GM19324 (cell line): ENCODE data around the gene VIM.
"Not testable (repeated sequence)": the region's sequence is repeated elsewhere in the genome, so short reads cannot be mapped to it uniquely, and the experiment has no call there.

ENCODE experiments used
- ATAC-seq: cut with Tn5 transposase; IDR thresholded peaks from one replicate; pipeline ENCODE4 v1.9.1; 2021; ENCODE audit warnings: mild to moderate bottlenecking, moderate library complexity; ENCODE audit not compliant: unreplicated experiment, low FRiP score

The VIM gene

GRCh38 chr10:17250736-17251135 is 22.7 kb downstream of the VIM start:
- ATAC-seq: no peak

- not testable (repeated sequence) for ATAC-seq
Measured at GRCh38 chr10:17254543-17255050, 26.6 kb downstream of the VIM start.

- ATAC-seq: no peak
Measured at GRCh38 chr10:17255512-17255911, 27.5 kb downstream of the VIM start.

- no peak for ATAC-seq
Measured at GRCh38 chr10:17256051-17256450, 28.0 kb downstream of the VIM start.

- no peak for ATAC-seq
Measured at GRCh38 chr10:17256627-17257026, 28.6 kb downstream of the VIM start.

GRCh38 chr10:17257466-17258321 is 29.7 kb downstream of the VIM start:
- peak; percentile 72 for ATAC-seq

- no peak for ATAC-seq
Measured at GRCh38 chr10:17262502-17262901, 34.5 kb downstream of the VIM start.

- ATAC-seq: no peak
Measured at GRCh38 chr10:17263580-17263979, 35.5 kb downstream of the VIM start.

GRCh38 chr10:17265468-17265867 is 37.4 kb downstream of the VIM start:
- no peak for ATAC-seq

- not testable (repeated sequence) for ATAC-seq
Measured at GRCh38 chr10:17266549-17266948, 38.5 kb downstream of the VIM start.

- ATAC-seq: no peak
Measured at GRCh38 chr10:17272648-17273047, 44.6 kb downstream of the VIM start.

- ATAC-seq: no peak
Measured at GRCh38 chr10:17273403-17273802, 45.4 kb downstream of the VIM start.

- no peak for ATAC-seq
Measured at GRCh38 chr10:17276756-17277424, 48.8 kb downstream of the VIM start.

GRCh38 chr10:17278607-17279240 is 50.7 kb downstream of the VIM start:
- no peak for ATAC-seq

GRCh38 chr10:17282311-17282710 is 54.3 kb downstream of the VIM start:
- ATAC-seq: no peak

GRCh38 chr10:17286562-17287550 is 58.8 kb downstream of the VIM start:
- no peak for ATAC-seq
